ENCODE measurements around the gene MOSMO. TPM values are rescaled to one million over a fixed set of nuclear protein-coding genes. Genes with fewer than 3 reads are reported as not detected.
"Not testable (repeated sequence)": the region's sequence is repeated elsewhere in the genome, so short reads cannot be mapped to it uniquely, and the experiment has no call there.

The MOSMO gene
- polyA plus RNA-seq, 1 experiment, result 15.8 TPM

GRCh38 chr16:22018559-22018958 is 10.6 kb downstream of the MOSMO start:
- H3K9me3 ChIP-seq (ENCODE audit: control insufficient read depth, insufficient read depth, low read length), result no peaks in the 10 kb centered on the region
- H3K27ac ChIP-seq (ENCODE audit: low read depth, low read length), result no peak overlapping the region
- DNase-seq (ENCODE audit: low read depth, low spot score), result no peak
- no peak overlapping the region for H3K4me3 ChIP-seq (ENCODE audit: low read depth, low read length)
- ChIA-PET CTCF (interaction anchor here (1.2 to 6.2 kb wide), 2 partner anchors 59 to 170 kb away, joined by 4 to 52 read pairs; no protein-coding TSS in a partner anchor), POLR2A (no interaction called here)
- TF ChIP-seq CTCF (IDR thresholded peaks at IDR 0.05; ENCODE audit: low read depth, low read length), result no peak
- no peaks in the 10 kb centered on the region for H3K27me3 ChIP-seq (ENCODE audit: control insufficient read depth, insufficient read depth, low read length)

GRCh38 chr16:22022151-22022550 is 14.2 kb downstream of the MOSMO start:
- ChIA-PET CTCF (interaction anchor here (3.1 kb wide), 1 partner anchor 56 kb away, joined by 18 read pairs; no protein-coding TSS in a partner anchor), POLR2A (no interaction called here)
- DNase-seq (ENCODE audit: low read depth, low spot score), result no peak
- TF ChIP-seq CTCF (IDR thresholded peaks at IDR 0.05; ENCODE audit: low read depth, low read length), result no peak
- H3K9me3 ChIP-seq (ENCODE audit: control insufficient read depth, insufficient read depth, low read length), result no peaks in the 10 kb centered on the region
- no peaks in the 10 kb centered on the region for H3K27me3 ChIP-seq (ENCODE audit: control insufficient read depth, insufficient read depth, low read length)
- no peak overlapping the region for H3K4me3 ChIP-seq (ENCODE audit: low read depth, low read length)
- H3K27ac ChIP-seq (ENCODE audit: low read depth, low read length), result no peak overlapping the region

GRCh38 chr16:22023505-22023904 is 15.6 kb downstream of the MOSMO start:
- H3K27me3 ChIP-seq (ENCODE audit: control insufficient read depth, insufficient read depth, low read length), result no peaks in the 10 kb centered on the region
- no peaks in the 10 kb centered on the region for H3K9me3 ChIP-seq (ENCODE audit: control insufficient read depth, insufficient read depth, low read length)
- DNase-seq (ENCODE audit: low read depth, low spot score), result no peak
- no peak overlapping the region for H3K4me3 ChIP-seq (ENCODE audit: low read depth, low read length)
- TF ChIP-seq CTCF (IDR thresholded peaks at IDR 0.05; ENCODE audit: low read depth, low read length), result no peak
- no peak overlapping the region for H3K27ac ChIP-seq (ENCODE audit: low read depth, low read length)
- POLR2A ChIA-PET, result interaction anchor here (0.6 kb wide), 1 partner anchor 29 kb away, joined by 4 read pairs; no protein-coding TSS in a partner anchor
- CTCF ChIA-PET, result interaction anchor here (1.8 kb wide), 1 partner anchor 54 kb away, joined by 7 read pairs; no protein-coding TSS in a partner anchor

GRCh38 chr16:22024785-22025184 is 16.9 kb downstream of the MOSMO start:
- DNase-seq (ENCODE audit: low read depth, low spot score); H3K27ac ChIP-seq (ENCODE audit: low read depth, low read length); H3K27me3 ChIP-seq (ENCODE audit: control insufficient read depth, insufficient read depth, low read length); H3K9me3 ChIP-seq (ENCODE audit: control insufficient read depth, insufficient read depth, low read length); H3K4me3 ChIP-seq (ENCODE audit: low read depth, low read length): not testable (repeated sequence)
- ChIA-PET POLR2A (interaction anchor here (0.6 kb wide), 1 partner anchor 274 kb away, joined by 3 read pairs; no protein-coding TSS in a partner anchor), CTCF (interaction anchor here (1.0 to 7.1 kb wide), 2 partner anchors 53 to 164 kb away, joined by 3 to 69 read pairs; no protein-coding TSS in a partner anchor)

GRCh38 chr16:22027633-22028032 is 19.7 kb downstream of the MOSMO start:
- Histone ChIP-seq H3K9me3 (ENCODE audit: control insufficient read depth, insufficient read depth, low read length) (no peaks in the 10 kb centered on the region), H3K27me3 (ENCODE audit: control insufficient read depth, insufficient read depth, low read length) (no peaks in the 10 kb centered on the region), H3K27ac (ENCODE audit: low read depth, low read length) (no peak overlapping the region), H3K4me3 (ENCODE audit: low read depth, low read length) (no peak overlapping the region)
- POLR2A ChIA-PET, result no interaction called here
- CTCF ChIA-PET, result interaction anchor here (1.3 to 7.1 kb wide), 2 partner anchors 50 to 161 kb away, joined by 5 to 69 read pairs; no protein-coding TSS in a partner anchor
- no peak for TF ChIP-seq CTCF (IDR thresholded peaks at IDR 0.05; ENCODE audit: low read depth, low read length)
- no peak for DNase-seq (ENCODE audit: low read depth, low spot score)

Measured in AG04450 (cell line).